Measurements from ENCODE around the gene FOXC2. TPM values are rescaled to one million over a fixed set of nuclear protein-coding genes. Genes with fewer than 3 reads are reported as not detected.
A peak's percentile ranks its signal among the peaks of the same experiment; 100 is the strongest.

Gene FOXC2
- total RNA-seq, 8 experiments from 2014 or later = 0.05 to 2.8 (median 0.19) TPM; not detected in 2

GRCh38 chr16:86550281-86550680 lies 16.3 kb upstream of the FOXC2 start:
- ATAC-seq (replicated peaks in 6 of 8) = no peak
- no peak overlapping the region for H3K27ac ChIP-seq
- WGBS, 10 experiments = 83 to 100% (median 97%) methylated on average over 1 to 3 of the region's 5 CpGs; no CpG with 5 or more reads in 6 of the 10 experiments
- peaks cover 5% of the 10 kb centered on the region in 2 donors for H3K4me1 ChIP-seq (replicated peaks in 1 of 2)
- in situ Hi-C loops (cut with MboI; ENCODE audit: low pct_unique_long_range_greater_than_20kb in 2 of 9, low sequenced_read_pairs in 9 of 9, unreplicated experiment in 9 of 9) = loop anchor here in 6 of 9 experiments (25.0 kb wide), 2 partner anchors 512 to 737 kb away; no protein-coding TSS in a partner anchor
- no peak overlapping the region for H3K4me3 ChIP-seq

DNA sequence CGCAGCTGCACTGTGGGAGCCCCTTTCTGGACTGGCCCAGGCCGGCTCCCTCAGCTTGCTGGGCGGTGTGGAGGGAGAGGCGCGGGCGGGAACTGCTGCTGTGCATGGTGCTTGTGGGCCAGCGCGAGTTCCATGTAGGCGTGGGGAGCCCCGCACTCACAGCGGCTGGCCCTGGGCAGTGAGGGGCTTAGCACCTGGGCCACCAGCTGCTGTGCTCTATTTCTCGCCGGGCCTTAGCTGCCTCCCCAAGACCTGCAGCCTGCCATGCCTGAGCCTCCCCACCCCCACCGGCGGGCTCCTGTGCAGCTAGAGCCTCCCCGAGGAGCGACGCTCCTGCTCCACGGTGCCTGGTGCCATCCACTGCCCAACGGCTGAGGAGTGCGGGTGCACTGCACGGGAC lies 13.3 kb upstream of the FOXC2 start:
- WGBS, 10 experiments = 91 to 100% (median 93%) methylated on average over 1 to 9 of the region's 22 CpGs; no CpG with 5 or more reads in 7 of the 10 experiments
- in situ Hi-C loops (cut with MboI; ENCODE audit: low pct_unique_long_range_greater_than_20kb in 2 of 9, low sequenced_read_pairs in 9 of 9, unreplicated experiment in 9 of 9) = loop anchor here in 6 of 9 experiments (25.0 kb wide), 2 partner anchors 509 to 734 kb away; no protein-coding TSS in a partner anchor
- H3K4me3 ChIP-seq = no peak overlapping the region
- peaks cover 13 to 16% of the 10 kb centered on the region in 2 donors for H3K4me1 ChIP-seq (replicated peaks in 1 of 2)
- no peak overlapping the region for H3K27ac ChIP-seq
- peak in 3 of 8 experiments; percentile 3 to 20 (median 11) for ATAC-seq (replicated peaks in 6 of 8)

GRCh38 chr16:86554599-86554916 lies 12.1 kb upstream of the FOXC2 start:
- H3K27ac ChIP-seq = peak overlapping the region; percentile 66 to 84
- H3K4me3 ChIP-seq = peak overlapping the region; percentile 65 to 95 (median 73)
- H3K4me1 ChIP-seq (replicated peaks in 1 of 2) = peaks cover 13 to 16% of the 10 kb centered on the region in 2 donors
- 0 to 25% (median 5%) methylated on average over 1 to 6 of the region's 10 CpGs; no CpG with 5 or more reads in 3 of the 10 experiments for WGBS, 10 experiments
- ATAC-seq (replicated peaks in 6 of 8) = peak in 1 of 8 experiments; percentile 9
- in situ Hi-C loops (cut with MboI; ENCODE audit: low pct_unique_long_range_greater_than_20kb in 2 of 9, low sequenced_read_pairs in 9 of 9, unreplicated experiment in 9 of 9) = loop anchor here in 6 of 9 experiments (25.0 kb wide), 2 partner anchors 508 to 733 kb away; no protein-coding TSS in a partner anchor

- in situ Hi-C loops (cut with MboI; ENCODE audit: low pct_unique_long_range_greater_than_20kb in 2 of 9, low sequenced_read_pairs in 9 of 9, unreplicated experiment in 9 of 9) = loop anchor here in 6 of 9 experiments (25.0 kb wide), 2 partner anchors 507 to 732 kb away; no protein-coding TSS in a partner anchor
- peak; percentile 85 to 94 (median 90) for ATAC-seq (replicated peaks in 6 of 8)
- H3K27ac ChIP-seq = peak within 1 kb of the TSS; percentile 66 to 84
- H3K4me3 ChIP-seq = peak within 1 kb of the TSS; percentile 65 to 95 (median 73)
- H3K4me1 ChIP-seq (replicated peaks in 1 of 2) = peaks cover 13 to 16% of the 10 kb centered on the region in 2 donors
- 0 to 5% (median 0%) methylated on average over 1 to 31 of the region's 70 CpGs; no CpG with 5 or more reads in 1 of the 10 experiments for WGBS, 10 experiments
Observed at GRCh38 chr16:86554917-86555703, 11.5 kb upstream of the FOXC2 start, which contains the start of gene MTHFSD. Gene MTHFSD, minus strand, starts transcription at chr16:86555235. Its CDS starts 51 bp downstream, at chr16:86555184.

GRCh38 chr16:86555704-86556075 lies 10.9 kb upstream of the FOXC2 start:
- Histone ChIP-seq H3K4me3 (peak overlapping the region; percentile 65 to 95 (median 73)), H3K27ac (no peak overlapping the region), H3K4me1 (replicated peaks in 1 of 2) (peaks cover 13 to 16% of the 10 kb centered on the region in 2 donors)
- in situ Hi-C loops (cut with MboI; ENCODE audit: low pct_unique_long_range_greater_than_20kb in 2 of 9, low sequenced_read_pairs in 9 of 9, unreplicated experiment in 9 of 9) = loop anchor here in 6 of 9 experiments (25.0 kb wide), 2 partner anchors 507 to 732 kb away; no protein-coding TSS in a partner anchor
- WGBS, 10 experiments = 10 to 52% (median 17%) methylated on average over 2 to 11 of the region's 17 CpGs; no CpG with 5 or more reads in 4 of the 10 experiments
- ATAC-seq (replicated peaks in 6 of 8) = peak in 2 of 8 experiments; percentile 25 to 29

GRCh38 chr16:86556576-86556975 lies 10.1 kb upstream of the FOXC2 start:
- in situ Hi-C loops (cut with MboI; ENCODE audit: low pct_unique_long_range_greater_than_20kb in 2 of 9, low sequenced_read_pairs in 9 of 9, unreplicated experiment in 9 of 9) = loop anchor here in 6 of 9 experiments (25.0 kb wide), 2 partner anchors 506 to 731 kb away; no protein-coding TSS in a partner anchor
- Histone ChIP-seq H3K27ac (no peak overlapping the region), H3K4me1 (replicated peaks in 1 of 2) (peaks cover 13 to 16% of the 10 kb centered on the region in 2 donors), H3K4me3 (no peak overlapping the region)
- ATAC-seq (replicated peaks in 6 of 8) = no peak
- 67 to 100% (median 86%) methylated on average over 1 to 4 of the region's 5 CpGs; no CpG with 5 or more reads in 3 of the 10 experiments for WGBS, 10 experiments

DNA sequence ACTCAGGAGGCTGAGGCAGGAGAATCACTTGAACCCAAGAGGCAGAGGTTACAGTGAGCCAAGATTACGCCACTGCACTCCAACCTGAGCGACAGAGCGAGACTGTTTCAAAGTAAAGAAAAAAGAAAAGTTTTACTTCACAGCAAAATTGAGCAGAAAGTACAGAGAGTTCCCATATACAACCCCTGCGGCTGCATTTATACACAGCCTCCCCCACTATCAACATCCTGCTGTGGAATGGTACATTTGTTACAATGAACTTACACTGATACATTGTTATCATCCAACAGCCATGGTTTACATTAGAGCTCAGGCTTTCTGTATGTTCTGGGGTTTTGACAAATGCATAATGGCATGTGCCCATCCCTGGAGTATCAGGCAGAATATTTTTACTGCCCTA lies 9.0 kb upstream of the FOXC2 start:
- in situ Hi-C loops (cut with MboI; ENCODE audit: low pct_unique_long_range_greater_than_20kb in 2 of 9, low sequenced_read_pairs in 9 of 9, unreplicated experiment in 9 of 9) = loop anchor here in 6 of 9 experiments (25.0 kb wide), 2 partner anchors 505 to 730 kb away; no protein-coding TSS in a partner anchor
- ATAC-seq (replicated peaks in 6 of 8) = no peak
- Histone ChIP-seq H3K4me3 (no peak overlapping the region), H3K27ac (no peak overlapping the region), H3K4me1 (replicated peaks in 1 of 2) (peaks cover 13 to 16% of the 10 kb centered on the region in 2 donors)
- 49 to 100% (median 100%) methylated on average over 1 to 4 of the region's 4 CpGs; no CpG with 5 or more reads in 3 of the 10 experiments for WGBS, 10 experiments

- H3K4me1 ChIP-seq (replicated peaks in 1 of 2) = peaks cover 13 to 16% of the 10 kb centered on the region in 2 donors
- 40 to 87% (median 73%) methylated on average over 1 to 14 of the region's 28 CpGs for WGBS, 10 experiments
- no peak for ATAC-seq (replicated peaks in 6 of 8)
- in situ Hi-C loops (cut with MboI; ENCODE audit: low pct_unique_long_range_greater_than_20kb in 2 of 9, low sequenced_read_pairs in 9 of 9, unreplicated experiment in 9 of 9) = loop anchor here in 6 of 9 experiments (25.0 kb wide), 2 partner anchors 504 to 729 kb away; no protein-coding TSS in a partner anchor
- no peak overlapping the region for H3K27ac ChIP-seq
- H3K4me3 ChIP-seq = no peak overlapping the region
Observed at GRCh38 chr16:86558355-86559193, 8.1 kb upstream of the FOXC2 start.

- 69 to 94% methylated on average over 3 to 4 of the region's 9 CpGs; no CpG with 5 or more reads in 8 of the 10 experiments for WGBS, 10 experiments
Observed at GRCh38 chr16:86559802-86560305, 6.8 kb upstream of the FOXC2 start.

DNA sequence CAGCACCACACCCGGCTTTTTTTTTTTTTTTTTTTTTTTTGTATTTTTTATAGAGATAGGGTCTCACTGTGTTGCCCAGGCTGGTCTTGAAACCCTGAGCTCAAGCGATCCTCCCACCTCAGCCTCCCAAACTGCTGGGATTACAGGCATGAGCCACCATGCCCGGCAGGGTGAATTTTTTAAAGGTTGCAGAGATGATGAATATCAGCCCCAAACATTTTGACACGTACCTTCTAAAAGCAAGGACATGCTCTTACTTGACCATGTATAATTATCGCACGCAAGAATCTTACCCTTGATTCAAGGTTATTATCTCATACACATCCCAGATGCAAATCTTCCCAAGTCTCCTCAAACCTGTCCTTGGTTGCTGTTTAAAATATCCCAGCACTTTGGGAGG lies 4.3 kb upstream of the FOXC2 start:
- WGBS, 10 experiments = 38 to 100% (median 77%) methylated on average over 1 to 5 of the region's 6 CpGs; no CpG with 5 or more reads in 4 of the 10 experiments
- ATAC-seq (replicated peaks in 6 of 8) = no peak
- in situ Hi-C loops (cut with MboI; ENCODE audit: low pct_unique_long_range_greater_than_20kb in 2 of 9, low sequenced_read_pairs in 9 of 9, unreplicated experiment in 9 of 9) = loop anchor here (10.0 to 25.0 kb wide), 6 partner anchors 492 to 732 kb away; no protein-coding TSS in a partner anchor
- H3K4me3 ChIP-seq = no peak overlapping the region
- H3K4me1 ChIP-seq (replicated peaks in 1 of 2) = peaks cover 0 to 2% of the 10 kb centered on the region in 2 donors
- H3K27ac ChIP-seq = no peak overlapping the region

More at GRCh38 chr16:86559802-86560305, 6.8 kb upstream of the FOXC2 start:
- Histone ChIP-seq H3K27ac (no peak overlapping the region), H3K4me1 (replicated peaks in 1 of 2) (peaks cover 8 to 13% of the 10 kb centered on the region in 2 donors), H3K4me3 (no peak overlapping the region)
- ATAC-seq (replicated peaks in 6 of 8) = no peak
- in situ Hi-C loops (cut with MboI; ENCODE audit: low pct_unique_long_range_greater_than_20kb in 2 of 9, low sequenced_read_pairs in 9 of 9, unreplicated experiment in 9 of 9) = loop anchor here (10.0 to 25.0 kb wide), 6 partner anchors 495 to 735 kb away; no protein-coding TSS in a partner anchor

GRCh38 chr16:86563469-86564345 lies 2.9 kb upstream of the FOXC2 start:
- Histone ChIP-seq H3K4me3 (peak overlapping the region in 1 of 5 donors; percentile 16), H3K4me1 (replicated peaks in 1 of 2) (peaks cover 0 to 2% of the 10 kb centered on the region in 2 donors), H3K27ac (no peak overlapping the region)
- WGBS, 10 experiments = 0 to 2% (median 0%) methylated on average over 3 to 28 of the region's 41 CpGs
- in situ Hi-C loops (cut with MboI; ENCODE audit: low pct_unique_long_range_greater_than_20kb in 2 of 9, low sequenced_read_pairs in 9 of 9, unreplicated experiment in 9 of 9) = loop anchor here (10.0 to 25.0 kb wide), 6 partner anchors 491 to 731 kb away; no protein-coding TSS in a partner anchor
- peak; percentile 47 to 88 (median 82) for ATAC-seq (replicated peaks in 6 of 8)
